Lung microvascular endothelial cell (primary cell): ENCODE results near the gene ARRB1. TPM values are rescaled to one million over a fixed set of nuclear protein-coding genes. Genes with fewer than 3 reads are reported as not detected.
"Not testable (repeated sequence)": the region's sequence is repeated elsewhere in the genome, so short reads cannot be mapped to it uniquely, and the experiment has no call there.

Experiments used
- DNase-seq, 2 donors: peaks; one replicate each; pipeline versions ENCODE4 v3.0.0 to v3.0.0-alpha.2; 2010; ENCODE audit warnings: low read depth in 2 of 2
- total RNA-seq: library from RNA; depleted of rRNA; stranded (reverse); fragments of >200 nt; gene quantifications from 2 replicates; pipeline ENCODE4 v1.2.1, GENCODE V29; 2014

The ARRB1 gene
- total RNA-seq, 1 donor from 2014 or later, result 191 TPM

DNA sequence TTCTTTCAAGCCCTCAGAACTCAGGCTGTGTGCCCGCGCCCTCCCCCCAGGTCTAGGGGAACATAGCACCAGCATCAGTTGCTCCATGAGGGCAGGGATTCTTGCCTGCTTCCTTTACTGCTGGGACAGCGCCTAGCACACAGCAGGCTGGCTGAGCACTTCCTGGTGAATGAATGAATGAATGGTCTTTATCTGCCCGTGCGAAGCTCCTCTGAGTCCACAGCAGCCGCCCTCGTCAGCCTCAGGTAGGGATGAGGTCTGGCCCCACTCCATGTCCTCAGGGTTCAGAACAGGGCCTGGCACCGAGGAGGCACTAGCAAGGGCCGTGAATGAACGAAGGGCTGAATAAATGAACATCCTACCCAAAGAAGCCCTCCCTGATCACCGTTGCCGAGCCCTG is 27.3 kb downstream of the ARRB1 start:
- no peak for DNase-seq

DNA sequence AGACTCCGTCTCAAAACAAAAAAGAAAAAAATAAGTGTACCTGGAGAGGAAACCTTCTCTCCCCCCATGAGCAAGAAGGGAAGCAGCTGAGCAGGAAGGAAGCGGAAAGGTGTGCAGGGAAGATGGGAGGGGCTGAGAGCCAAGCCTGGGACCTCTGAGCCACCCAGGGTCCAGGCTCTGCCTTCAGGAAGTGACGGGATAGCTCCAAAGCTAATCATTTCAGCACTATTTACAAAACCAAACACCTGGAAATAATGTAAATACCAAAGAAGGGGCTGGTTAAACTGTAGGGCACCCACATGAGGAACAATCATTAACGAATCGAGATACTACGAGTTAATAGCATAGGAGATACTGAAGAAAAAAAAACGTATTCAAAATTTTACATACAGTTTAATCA is 27.9 kb downstream of the ARRB1 start:
- no peak for DNase-seq

DNA sequence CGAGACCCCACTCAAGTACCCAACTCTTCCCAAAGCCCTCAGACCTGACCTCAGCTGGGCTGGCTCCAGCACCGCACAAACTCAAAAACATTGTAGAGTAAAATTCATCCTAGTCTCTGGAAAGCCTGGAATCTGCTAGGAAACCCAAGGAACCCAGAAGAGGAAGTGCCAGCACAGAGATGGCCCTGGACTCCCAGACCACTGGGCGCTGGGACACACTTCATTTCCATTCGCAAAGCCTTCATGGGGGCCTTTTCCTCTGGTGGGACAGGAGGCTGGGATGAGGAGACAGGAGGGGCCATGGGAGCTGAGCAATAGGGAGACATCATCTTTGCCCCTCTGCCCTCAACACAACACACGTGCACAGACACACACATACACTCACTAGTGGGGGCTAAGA is 30.8 kb downstream of the ARRB1 start:
- no peak for DNase-seq

DNA sequence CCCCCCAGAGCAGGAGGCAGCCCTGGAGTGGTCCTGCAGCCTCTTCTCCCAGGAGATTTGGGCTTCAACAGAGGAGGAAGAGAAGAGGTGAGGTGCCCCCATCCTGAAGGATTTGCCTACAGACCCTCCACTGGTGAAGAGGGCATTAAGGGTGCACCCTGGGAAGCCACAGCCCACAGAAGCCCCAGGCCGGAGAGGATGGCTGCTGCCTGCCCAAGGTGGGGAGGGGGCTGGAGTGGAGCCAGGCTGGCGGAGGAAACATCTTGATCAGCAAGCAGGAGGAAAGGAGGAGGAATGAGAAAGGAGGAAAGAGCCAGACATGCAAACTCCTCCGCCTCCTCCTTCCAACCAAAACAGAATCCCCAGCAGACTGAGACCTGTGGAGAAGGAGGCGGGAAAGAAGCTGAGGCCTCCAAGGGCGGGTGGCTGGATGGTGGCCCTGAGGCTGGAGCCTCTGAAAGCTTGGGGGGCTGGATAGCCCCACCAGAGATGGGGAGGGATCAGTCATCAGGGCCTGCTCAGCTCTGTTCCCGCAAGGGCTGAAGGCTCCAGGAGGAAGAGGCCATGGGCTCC is 31.3 kb downstream of the ARRB1 start:
- no peak for DNase-seq

DNA sequence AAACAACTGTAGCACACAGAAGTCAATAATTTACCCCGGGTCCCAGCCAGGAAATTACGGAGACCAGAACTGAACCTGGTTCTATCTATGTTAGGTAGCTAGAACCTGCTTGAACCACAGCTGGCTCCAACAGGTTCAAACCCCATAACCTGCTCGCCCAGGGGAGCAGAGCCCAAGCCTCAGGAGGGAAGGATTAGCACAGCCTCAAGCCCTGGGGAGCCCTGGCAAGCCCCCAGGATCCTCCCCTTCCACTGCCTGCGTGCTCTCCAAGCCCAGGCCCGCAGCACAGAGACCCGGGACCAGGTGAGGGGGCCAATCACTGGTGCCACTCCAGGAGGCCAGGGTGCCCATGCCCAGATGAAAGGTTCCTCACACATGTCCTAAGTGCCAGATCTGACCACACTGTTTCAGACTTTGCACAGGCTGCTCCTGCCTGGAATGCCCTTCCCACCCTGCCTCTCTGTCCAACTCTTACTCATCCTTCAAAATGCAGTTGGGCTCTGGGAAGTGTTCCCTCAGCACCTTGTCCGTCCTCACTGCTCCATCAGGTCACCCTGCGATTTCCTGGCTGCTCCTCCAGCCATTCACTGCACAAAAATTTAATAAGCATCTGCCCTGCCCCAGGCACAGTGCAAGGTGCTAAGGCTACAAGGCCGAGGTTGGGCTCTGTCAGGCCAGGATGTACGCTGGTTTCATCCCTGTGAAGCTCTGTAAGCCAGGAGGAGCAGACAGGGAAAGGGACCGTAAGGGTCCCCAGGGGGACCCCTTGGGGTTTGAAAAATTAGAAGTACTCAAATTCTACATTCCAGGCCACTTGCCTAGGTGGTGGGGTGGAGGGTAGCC is 32.2 kb downstream of the ARRB1 start:
- no peak for DNase-seq

DNA sequence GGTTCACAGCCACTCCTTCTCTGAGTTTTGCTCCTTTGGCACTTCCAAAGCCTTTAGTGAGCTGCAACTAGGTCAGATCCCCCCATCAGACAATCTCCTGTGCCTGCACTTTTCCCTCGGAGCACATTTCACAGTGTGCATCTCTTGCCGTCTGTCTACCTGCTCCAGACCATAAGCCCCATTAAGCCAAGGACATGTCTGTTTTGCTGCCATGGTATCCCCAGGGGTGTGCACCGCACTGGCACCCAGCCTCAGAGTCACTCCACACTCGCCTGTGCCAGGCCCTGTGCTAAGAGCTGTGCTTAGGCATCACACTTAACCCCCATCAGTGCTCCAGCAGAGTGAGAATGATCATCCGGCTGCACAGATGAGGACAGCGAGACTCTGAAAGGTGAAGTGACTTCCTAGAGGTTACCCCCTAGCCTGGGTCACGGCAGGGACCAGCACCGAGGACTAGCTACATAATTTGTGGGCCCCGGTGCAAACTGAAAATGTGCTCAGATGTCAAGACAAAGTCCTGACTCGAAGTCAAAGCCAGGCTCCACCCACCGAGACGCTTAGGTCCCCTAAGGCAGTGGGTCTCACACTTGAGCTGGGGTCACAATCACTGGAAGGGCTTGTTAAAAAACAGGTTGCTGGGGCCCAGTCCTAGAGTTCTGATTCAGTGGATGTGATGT is 33.9 kb downstream of the ARRB1 start:
- no peak for DNase-seq

DNA sequence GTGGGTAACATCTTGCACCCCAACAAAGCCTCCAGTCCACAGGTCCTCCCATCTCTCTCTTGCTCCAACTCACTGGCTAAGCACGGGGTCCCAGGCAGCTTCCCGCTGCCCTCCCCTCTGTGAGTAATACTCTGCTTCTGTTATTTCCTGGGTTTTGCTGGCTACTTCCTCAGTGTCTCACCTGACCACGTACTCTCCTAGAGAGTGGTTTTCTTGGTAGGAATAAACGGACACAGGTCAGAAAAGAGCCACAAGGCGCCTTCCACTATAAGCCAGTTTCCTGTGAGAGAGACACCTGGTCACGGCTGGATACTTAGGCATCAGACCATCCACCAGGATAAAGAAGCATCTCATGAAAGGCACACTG is 36.0 kb downstream of the ARRB1 start:
- DNase-seq, result peak in 1 of 2 donors; percentile 36

DNA sequence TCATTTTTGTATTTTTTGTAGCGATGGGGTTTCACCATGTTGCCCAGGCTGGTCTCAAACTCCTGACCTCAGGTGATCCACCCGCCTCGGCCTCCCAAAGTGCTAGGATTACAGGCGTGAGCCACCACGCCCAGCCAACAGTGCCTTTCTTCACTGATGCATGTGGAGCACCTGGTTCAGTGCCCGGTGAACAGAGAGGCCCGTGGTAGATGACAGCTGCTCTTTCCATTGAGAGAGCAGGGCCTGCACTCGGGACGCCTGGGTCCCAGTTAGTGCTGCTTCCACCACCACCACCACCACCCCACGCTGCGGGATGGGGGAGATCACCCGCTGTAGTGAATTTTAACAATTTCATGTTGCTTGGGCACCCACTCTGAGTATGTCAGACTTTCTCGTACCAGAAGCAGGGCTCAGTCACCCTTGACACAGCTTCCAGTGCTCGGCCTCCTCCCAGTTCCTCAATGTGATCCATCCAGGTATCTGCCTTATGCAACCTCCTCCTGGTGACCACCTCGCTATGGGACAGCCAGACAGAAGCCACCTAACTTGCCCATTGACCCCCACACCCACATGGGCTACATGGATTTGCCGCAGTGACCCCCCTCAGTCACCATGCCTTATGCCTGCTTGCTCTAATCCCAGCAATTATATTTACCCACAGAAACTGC is 36.6 kb downstream of the ARRB1 start:
- DNase-seq, result no peak

DNA sequence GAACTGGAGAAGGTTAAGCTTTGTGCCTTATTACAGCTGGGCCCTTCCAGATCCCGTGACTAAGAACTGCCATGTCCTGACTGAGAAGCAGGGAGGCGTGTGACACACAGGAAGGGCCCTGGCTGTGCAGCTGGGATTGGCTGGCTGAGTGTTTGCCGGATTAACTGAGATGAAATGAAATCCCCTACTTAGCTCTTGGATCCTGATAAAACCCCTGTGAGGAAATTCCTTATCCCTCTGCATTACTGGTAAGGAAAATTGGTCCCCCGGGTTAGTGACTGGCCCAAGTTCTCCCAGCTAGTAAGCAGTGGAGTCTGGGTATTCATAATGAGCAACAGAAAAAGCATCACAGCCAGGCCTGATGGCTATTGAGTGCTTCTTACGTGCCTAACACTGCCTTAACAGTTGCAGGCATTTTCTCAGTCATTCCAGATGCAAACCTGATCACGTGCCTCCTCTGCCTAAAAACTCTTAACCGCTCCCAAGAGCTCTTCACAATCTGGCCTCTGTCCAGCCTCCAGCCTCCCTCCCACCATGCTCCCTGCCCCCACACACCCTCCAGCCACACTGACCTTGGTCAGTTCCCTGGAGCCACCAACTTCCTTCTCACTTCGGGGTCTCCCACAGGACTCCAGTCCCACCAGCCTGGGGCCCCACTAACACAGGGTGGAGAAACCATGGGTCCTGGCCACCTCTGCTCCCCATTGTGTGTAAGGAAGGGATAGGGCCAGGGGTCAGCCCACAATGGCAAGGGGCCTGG is 37.8 kb downstream of the ARRB1 start:
- peak; percentile 53 to 91 for DNase-seq

DNA sequence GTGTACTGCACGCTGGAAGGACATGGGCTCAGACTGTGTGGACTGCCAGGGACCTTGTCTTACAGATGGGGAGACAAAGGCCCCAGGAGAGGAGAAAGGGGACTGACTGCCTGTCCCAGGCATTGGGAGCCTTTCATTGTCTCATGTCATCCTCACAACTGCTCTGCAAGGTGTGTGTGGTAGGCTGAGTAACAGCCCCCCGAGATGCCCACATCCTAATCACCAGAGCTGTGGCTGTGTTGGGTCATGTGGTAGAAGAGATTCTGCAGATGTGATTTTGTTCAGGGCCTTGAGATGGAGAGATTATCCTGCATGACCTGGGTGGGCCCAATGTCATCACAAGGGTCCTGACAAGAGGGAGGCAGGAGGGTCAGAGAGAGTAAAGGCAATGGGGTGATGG is 39.1 kb downstream of the ARRB1 start:
- no peak for DNase-seq

DNA sequence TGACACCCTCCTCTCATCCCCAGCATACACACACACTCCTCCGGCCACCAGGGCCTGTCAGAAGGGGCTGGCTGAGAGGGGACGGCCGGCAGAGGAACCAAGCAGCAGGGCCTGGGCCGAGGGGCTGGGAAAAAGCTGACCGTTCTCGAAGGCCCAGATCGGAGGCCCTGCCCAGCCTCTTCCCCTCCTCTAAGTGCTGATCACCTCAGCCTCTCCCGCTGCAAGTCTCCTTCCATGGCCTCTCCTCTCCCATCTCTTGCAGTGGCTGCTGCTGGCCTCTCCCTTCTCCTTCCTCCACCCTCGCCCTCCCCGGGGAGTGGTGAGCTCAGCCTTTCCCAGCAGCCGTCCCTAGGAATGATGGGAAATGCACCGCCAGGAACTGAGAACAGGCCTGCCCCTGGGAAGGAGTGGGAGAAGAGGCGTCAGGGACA is 39.6 kb downstream of the ARRB1 start:
- DNase-seq, result peak in 1 of 2 donors; percentile 66

DNA sequence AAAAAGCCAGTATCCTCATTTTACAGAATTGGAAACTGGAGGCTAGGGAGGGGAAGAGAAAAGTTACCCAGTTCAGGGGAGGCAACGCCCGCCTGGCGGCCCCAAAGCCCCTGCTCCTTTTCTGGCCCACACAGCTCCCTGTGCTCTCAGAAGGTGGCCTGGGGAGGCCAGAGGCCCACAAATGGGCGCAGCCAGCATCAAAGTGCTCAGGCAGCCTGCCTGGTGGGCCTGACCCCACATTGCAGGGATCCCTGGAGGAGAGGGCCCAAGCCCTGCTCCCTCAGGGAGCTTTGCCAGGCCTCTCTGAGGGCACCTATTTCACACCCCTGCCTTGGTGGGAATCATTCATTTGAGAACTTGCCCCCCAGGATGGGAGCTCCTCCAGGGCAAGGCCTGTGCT is 42.5 kb downstream of the ARRB1 start:
- DNase-seq, result no peak

DNA sequence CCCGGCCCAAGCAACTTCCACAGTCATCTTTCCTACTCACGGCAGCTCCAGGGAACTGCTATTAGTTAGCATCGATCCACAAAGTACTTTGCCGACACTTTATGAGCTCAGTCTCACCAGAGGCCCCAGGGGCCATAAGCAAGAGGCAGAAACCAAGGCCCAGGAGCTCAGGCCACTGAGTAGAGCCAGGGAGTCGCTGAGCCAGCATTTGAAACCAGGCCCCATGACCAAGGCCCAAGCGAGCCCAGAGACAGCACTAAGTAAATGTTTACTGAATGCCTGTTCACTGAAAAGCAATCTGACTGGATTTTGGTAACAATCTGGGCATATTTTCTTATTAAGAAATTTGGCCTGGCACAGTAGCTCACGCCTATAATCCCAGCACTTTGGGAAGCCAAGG is 43.3 kb downstream of the ARRB1 start:
- no peak for DNase-seq

DNA sequence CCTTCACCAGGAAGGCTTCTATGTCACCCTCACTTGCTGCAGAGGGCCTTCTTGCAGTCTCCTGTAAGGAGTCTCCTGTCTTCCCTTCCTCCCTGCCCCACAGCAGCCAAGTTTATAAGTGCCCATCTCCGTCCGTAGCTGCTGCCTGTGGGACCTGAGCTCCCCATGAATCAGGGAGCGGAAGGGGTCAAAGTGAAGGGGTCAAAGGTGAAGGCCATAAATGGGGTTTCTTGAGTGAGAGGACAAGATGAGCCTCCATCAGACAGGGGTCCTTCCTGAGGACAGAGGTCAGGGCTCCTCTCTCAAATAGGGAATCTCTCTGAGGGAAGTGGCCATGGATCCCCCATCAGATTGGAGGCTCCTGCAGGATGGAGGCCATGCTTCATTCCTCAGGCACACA is 44.4 kb downstream of the ARRB1 start:
- DNase-seq, result no peak

DNA sequence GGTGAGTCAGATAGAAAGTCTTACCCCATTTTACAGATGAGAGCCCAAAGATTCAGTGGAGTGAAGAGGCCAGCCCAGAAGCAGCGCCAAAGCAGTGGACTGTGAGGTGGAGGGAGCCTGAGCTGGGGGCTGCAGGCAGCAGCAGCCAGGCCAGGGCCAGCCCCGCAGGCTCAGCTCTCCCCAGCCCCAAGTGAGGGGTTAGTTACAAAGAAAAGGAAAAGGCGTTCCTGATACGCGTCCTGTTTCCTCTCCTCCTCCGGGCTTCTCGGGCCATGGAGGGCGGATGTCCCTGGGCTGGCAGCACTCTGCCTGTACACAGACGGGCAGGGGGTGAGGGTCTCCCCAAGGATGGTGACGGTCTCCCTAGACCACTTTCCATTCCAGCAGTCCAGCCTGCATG is 44.9 kb downstream of the ARRB1 start:
- peak in 1 of 2 donors; percentile 28 for DNase-seq

DNA sequence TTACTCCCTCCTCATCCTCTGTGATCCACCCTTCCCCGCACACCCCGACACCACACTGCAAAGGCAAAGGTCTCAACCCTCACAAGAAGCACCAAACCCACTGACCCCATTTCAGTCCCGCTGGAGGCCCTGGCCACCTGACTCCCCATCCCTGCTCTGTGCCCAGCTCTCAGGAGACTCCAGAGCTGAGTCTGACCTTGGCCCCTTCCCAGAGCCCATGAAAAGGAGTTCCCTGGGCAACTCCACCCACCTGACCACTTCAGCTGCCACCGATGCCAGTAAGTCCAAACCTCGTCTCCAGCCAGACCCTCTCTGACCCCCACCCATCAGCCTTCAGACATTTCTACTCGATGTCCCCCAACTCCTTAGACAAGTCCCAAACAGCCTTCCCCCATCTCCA is 45.5 kb downstream of the ARRB1 start:
- no peak for DNase-seq

DNA sequence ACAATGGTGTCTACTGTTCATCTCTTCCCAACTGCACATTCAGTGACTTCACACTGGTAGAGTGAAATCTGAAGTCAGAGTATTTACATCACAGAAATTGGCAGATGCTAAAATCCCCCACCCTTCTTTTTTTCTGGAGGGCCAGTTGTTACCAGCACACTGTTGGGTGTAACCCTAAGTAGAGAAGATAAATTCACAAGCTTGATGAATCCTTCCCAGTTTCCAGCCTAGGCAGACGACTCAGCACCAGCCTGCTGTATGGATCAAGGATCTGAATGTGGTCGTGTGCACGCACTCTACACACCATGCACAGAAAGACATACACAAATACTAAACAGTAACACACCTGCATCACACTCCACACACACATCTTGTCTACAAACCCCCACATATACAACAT is 46.0 kb downstream of the ARRB1 start:
- DNase-seq, result no peak

DNA sequence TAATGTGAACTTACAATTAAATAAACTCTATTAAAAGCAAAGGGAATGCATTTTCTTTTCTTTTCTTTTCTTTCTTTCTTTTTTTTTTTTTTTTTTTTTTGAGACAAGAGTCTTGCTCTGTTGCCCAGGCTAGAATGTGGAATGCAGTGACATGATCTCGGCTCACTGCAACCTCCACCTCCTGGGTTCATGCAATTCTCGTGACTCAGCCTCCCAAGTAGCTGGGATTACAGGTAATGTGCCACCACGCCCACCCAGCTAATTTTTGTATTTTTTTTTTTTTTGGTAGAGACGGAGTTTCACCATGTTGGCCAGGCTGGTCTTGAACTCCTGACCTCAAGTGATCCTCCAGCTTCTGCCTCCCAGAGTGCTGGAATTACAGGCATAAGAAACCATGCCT is 46.5 kb downstream of the ARRB1 start:
- DNase-seq, result not testable (repeated sequence)

DNA sequence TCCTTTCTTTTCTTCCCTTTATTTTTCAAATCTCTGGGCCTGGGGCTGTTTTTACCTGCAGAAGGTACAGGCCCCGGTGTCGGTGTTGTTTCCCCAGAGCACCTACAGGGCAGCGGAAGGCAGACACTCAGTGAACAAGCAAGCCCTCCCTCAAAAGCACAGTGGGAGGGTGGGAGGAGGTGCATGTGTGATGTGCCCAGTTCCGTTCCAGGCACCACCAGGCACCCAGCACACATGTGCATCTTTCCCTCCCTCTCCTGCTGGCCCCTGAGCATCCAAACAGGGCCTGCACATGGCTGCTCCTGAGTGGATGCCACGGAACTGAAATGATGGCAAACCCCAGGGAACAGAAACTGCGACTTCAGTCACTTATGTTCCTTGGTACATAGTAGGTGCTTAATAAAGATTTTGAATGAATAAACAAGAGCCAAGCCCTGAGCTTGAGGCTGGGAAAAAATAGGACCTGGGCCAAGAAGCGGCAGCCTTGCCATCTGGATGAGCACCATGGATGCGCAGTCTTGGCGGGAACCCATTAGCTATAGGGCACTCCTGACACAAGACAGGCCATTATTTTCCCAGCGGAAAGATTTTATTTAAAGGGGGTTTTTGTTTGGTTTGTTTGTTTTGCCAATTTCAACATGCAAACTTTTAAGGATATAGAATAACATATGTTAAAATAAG is 47.8 kb downstream of the ARRB1 start:
- no peak for DNase-seq

DNA sequence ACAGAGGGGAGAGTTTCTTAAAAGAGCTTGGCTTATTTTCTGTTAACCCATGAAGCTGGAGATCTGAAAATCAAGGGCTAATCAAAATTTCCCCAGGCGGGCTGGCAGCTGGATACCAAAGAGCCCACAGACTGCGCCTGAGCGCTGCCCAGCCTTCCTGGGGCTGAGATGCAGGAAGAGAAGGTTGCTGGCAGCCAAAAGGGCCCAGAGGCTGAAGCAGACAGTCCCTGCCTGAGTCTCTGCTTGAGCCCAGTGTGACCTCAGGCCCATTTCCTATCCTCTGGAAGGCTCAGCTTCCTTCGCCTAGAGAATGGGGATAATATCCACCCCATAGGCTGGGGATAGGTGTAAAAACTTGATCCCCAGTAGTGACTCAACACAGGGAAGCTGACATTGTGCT is 49.1 kb downstream of the ARRB1 start:
- peak in 1 of 2 donors; percentile 37 for DNase-seq
